Dedifferentiated amniotic fluid mesenchymal stem cell (primary cell): ENCODE measurements around the gene SLC27A5.
"Not testable (repeated sequence)": the region's sequence is repeated elsewhere in the genome, so short reads cannot be mapped to it uniquely, and the experiment has no call there.

Experiments used
- DNase-seq: peaks from one replicate; pipeline ENCODE4 v3.0.0-alpha.2; 2016; ENCODE audit errors: extremely low spot score

SLC27A5 gene

DNA sequence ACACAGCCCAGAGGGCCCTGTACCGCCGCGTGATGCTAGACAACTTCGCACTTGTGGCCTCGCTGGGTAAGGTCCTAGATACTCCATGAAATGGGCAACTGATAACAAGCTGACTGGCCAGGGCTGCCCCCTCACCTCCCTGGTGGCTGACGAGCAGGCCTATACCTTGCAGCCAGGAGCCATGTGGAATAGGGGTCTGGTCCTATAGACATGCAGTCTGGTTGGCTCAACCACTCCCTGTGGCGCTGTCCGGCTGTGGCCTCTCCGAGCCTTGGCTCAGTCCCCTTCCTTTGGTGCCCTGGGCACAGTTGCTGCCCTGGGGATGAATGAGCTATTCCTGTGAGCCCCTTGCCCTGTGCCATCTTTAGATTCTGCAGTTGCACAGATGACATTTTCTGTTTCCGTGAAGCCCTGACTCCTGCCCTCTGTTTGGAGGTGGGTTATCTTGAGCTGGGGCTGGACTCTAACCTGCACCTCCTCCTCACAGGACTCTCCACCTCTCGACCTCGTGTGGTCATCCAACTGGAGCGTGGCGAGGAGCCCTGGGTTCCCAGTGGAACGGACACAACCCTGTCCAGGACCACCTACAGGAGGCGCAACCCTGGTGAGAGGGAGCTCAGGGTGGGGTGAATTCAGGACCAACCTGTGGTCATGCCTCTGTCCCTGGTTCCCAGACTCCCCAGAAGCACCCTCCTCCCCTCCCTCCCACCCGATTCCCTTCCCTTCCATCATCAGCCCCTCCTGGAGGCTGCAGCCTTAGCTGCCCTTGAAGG lies 42.4 kb downstream of the SLC27A5 start:
- DNase-seq, result no peak

DNA sequence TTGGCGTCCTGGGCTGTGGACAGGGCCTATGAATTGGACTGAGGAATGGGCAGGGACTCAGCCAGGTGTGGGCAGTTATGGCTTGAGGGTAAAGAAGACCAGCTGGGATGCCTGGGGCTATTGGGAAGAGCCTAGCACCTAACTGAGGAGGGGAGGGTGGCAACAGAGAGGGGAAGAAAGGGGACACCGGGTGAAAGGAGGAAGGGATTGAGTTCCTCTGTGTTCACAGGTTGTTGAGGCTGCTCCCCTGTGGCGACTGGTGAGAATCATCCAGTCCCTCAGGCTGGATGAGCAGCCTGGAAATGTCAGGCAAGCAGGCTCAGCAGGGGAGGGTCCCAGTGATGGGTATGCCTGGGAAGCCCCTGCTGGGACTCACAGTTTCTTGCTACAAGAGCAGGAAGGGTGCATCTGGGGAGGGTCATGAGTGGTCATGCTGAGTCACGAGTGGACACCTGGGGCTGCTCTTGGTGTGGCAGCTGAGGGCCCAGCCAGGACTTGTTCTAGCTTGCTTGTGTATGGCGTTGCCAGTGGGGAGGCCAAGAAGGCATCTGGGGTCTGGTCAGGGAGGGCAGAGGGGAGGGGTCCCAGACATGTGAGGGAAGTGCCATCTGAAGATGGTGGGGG lies 43.5 kb downstream of the SLC27A5 start:
- DNase-seq, result no peak

DNA sequence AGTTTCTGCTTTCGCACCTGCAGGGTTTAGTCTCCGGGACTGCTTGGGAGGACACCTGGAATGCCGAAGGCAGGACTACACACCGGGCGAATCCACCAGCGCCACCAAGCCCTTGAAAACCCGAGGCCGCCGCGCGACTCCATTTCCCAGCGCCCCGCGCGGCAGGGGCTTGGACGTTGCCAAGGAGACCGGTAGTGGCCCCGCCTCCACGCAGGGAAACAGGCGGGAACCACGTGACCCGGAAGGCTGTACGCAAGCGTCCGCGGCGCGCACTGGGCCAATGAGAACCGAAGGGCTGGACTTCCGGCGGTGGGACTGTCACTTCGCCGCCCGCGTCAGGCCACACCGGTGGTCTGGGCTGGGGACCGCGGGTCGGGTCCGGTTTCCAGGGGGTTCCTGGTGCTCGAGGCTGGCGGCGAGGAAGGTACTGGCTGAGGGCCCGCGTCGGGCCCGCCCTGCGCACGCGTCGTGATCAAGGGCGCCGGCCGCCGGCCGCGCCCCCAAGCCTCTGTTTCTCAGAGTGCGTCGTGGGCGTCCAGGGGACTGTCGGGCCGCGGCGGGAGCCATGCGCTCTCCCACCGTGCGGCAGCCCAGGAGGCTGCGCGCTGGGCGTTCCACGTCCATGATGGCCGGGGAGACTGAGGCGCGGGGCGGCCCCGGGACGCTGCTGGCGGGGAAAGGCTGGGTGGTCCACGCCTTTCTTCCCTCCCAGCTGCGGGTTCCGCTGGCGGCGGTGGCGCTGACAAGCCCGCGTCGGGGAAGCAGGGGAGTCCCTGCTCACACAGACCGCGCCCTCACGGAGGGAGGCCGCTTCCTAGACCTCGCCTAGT lies 44.8 kb downstream of the SLC27A5 start, which contains the start of gene ZNF324:
Gene ZNF324 (plus strand): TSS at position 321 of the 830 bp plus-strand sequence. CDS start 2,106 bp downstream, outside the sequence.
- DNase-seq, result peak; percentile 96

DNA sequence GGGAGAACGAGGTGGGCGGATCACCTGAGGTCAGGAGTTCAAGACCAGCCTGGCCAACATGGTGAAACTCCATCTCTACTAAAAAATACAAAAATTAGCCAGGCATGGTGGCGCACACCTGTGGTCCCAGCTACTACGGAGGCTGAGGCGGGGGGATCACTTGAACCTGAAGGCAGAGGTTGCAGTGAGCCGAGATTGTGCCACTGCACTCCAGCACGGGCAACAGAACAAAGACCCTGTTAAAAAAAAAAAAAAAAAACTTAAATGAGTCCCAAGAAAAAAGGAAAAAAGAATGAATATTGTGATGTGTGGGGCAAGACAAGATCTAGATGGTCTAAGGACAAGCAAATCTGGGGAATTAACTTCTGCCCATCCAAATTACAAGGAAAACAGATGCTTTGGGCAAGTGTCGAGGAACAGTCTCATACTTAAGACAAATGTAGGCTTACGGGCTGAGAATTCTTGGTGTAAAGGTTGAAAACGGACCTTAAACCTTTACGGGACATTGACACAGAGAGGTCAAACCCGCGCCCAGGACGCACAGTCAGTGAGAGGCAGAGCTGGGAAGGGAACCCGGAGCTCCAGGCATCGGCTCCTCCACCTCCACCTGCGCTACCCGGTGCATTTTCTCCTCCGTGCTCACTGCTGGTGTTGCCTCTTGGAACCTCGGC lies 45.6 kb downstream of the SLC27A5 start:
- DNase-seq, result no peak

DNA sequence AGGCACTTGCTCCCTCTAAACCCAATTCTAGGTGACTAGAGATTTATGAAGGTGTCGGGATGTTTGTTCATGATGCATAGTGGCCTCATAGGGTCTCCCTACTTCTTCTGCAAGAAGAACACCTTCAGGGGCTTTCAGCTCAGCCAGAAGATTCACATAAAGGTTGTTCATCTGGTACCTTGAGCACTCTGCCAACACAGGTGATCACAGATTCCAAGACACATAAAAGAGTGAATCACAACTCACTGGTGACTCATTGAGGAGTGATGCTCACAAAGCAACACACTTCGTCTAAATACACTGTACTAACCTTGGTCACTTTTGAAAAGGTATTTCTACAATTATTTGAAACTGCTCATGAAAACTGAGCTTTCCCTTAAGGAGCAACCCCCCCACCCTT lies 51.8 kb downstream of the SLC27A5 start:
- no peak for DNase-seq

DNA sequence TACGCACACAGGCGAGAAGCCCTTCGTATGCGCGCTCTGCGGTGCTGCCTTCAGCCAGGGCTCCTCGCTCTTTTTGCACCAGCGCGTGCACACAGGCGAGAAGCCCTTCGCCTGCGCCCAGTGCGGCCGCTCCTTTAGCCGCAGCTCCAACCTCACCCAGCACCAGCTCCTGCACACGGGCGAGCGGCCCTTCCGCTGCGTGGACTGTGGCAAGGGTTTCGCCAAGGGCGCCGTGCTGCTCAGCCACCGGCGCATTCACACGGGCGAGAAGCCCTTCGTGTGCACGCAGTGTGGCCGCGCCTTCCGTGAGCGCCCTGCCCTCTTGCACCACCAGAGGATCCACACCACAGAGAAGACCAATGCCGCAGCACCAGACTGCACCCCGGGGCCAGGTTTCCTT lies 55.7 kb downstream of the SLC27A5 start:
- no peak for DNase-seq

DNA sequence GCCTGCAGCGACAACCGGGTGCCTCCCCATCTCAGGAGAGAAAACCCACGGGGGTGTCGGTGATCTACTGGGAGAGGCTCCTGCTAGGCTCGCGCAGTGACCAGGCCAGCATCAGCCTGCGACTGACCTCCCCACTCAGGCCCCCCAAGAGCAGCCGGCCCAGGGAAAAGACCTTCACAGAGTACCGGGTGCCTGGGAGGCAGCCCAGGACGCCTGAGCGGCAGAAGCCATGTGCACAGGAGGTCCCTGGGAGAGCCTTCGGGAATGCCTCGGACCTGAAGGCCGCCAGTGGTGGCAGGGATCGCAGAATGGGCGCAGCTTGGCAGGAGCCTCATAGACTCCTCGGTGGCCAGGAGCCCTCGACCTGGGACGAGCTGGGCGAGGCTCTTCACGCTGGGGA lies 56.5 kb downstream of the SLC27A5 start:
- no peak for DNase-seq

DNA sequence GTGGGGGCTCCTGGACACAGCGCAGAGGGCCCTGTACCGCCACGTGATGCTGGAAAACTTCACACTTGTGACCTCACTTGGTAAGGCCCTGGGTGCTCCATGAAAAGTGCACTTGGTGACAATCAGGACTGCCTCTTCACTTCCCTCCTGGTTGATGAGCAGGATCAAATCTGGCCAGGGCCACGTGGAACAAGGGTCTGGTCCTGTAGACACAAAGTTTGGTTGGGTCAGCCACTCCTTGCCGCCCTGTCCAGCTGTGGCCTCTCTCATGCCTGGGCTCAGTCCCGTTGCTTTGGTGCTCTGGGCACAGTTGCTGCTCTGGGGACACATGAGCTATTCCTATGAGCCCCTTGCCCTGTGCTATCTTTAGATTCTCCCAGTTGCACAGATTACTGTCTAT lies 58.0 kb downstream of the SLC27A5 start:
- DNase-seq, result no peak

DNA sequence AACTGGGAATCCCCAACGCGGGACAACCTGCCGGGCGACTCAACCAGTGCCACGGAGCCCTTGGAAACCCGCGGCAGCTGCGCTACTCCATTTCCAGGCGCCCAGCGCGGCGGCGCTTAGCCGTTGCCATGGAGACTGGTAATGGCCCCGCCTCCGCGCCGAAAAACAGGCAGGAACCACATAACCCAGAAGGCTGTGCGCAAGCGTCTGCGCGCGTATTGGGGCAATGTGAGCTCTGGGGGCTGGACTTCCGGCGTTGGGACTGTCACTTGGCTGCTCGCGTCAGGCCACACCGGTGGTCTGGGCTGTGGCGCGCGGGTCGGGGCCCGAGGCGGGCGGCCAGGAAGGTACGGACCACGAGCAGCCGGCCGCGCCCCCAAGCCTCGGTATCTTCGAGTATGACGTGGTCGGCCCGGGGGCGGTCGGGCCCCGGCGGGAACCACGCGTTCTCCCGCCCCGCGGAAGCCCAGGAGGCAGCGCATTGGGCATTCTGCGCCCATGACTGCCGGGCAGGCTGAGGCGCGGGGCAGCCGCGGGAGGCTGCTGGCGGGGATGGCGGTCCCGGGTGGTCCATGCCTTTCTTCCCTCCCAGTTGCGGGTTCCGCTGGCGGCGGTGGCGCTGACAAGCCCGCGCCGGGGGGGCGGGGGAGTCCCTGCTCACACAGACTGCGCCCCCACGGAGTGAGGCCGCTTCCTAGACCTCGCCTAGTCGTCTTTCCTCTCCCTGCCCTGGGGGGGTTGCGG lies 60.3 kb downstream of the SLC27A5 start, which contains the start of gene ZNF324B:
Gene ZNF324B (plus strand): TSS at position 265 of the 744 bp plus-strand sequence. CDS start 2,080 bp downstream, outside the sequence.
- peak; percentile 93 for DNase-seq

DNA sequence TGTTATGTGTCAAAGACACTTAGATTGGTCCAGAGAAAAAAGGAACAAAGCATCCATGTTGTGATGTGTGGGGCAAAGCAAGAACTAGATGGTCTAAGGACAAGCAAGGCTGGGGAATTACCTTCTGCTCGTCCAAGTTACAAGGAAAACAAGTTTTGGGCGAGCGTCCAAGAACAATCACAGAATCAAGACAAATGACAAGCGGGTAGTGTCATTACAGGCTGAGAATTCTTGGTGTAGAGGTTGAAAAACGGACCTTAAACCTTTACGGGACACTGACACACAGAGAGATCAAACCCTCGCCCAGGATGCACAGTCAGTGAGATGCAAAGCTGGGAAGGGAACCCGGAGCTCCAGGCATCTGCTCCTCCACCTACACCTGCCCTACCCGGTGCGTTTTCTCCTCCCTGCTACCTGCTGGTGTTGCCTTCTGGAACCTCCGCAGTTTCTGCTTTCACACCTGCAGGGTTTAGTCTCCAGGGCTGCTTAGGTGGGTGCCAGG lies 60.9 kb downstream of the SLC27A5 start:
- no peak for DNase-seq

DNA sequence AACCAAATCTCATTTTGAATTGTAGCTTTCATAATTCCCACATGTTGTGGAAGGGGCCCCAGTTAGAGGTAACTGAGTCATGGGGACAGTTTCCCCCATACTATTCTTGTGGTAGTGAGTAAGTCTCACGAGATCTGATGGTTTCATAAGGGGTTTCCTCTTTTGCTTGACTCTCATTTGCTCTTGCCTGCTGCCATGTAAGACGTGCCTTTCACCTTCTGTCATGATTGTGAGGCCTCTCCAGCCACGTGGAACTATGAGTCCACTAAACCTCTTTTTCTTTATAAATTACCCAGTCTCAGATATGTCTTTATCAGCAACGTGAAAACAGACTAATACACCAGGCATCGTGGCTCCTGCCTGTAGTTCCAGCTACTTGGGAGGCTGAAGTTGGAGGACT lies 61.8 kb downstream of the SLC27A5 start:
- not testable (repeated sequence) for DNase-seq

DNA sequence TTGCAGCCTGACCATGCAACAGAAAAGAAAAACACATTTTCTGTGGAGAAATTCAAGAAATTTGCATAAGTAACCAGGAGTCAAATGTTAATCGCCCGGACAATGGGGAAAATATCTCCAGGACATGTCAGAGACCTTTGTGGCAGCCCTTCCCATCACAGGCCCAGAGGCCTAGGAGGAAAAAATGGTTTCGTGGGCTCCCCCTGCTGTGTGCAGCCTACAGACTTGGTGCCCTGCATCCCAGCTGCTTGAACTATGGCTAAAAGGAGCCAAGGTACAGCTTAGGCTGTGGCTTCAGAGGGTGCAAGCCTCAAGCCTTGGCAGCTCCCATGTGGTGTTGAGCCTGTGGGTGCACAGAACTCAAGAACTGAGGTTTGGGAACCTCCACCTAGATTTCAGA lies 62.9 kb downstream of the SLC27A5 start:
- DNase-seq, result not testable (repeated sequence)
